Esophagus squamous epithelium (tissue), 5 donors: ENCODE results near the gene MN1. TPM values are rescaled to one million over a fixed set of nuclear protein-coding genes. Genes with fewer than 3 reads are reported as not detected.

Source experiments
- DNase-seq: peaks from one replicate; lab custom pipeline; 2025; lab: John Stamatoyannopoulos, UW
- H3K27ac ChIP-seq, 4 donors: fragments of 200-600 bp; sonication (generic); one replicate each; pipeline ENCODE4 v1.5.1; 2016 to 2019; ENCODE audit warnings: mild to moderate bottlenecking in 1 of 4
- H3K27me3 ChIP-seq, 4 donors: fragments of 200-600 bp; sonication (generic); 1 replicate in 3 of 4; 2 replicates in 1 of 4; pipeline versions ENCODE4 v1.5.1 to v1.6.0; 2017 to 2021; ENCODE audit warnings: antibody characterized with exemption in 1 of 4
- H3K36me3 ChIP-seq, 3 donors: fragments of 200-600 bp; sonication (generic); one replicate each; pipeline ENCODE4 v1.5.1; 2016 to 2019
- H3K4me1 ChIP-seq, 3 donors: fragments of 200-600 bp; sonication (generic); one replicate each; pipeline ENCODE4 v1.5.1; 2017 to 2019
- H3K4me3 ChIP-seq, 4 donors: fragments of 200-600 bp; sonication (generic); 1 replicate in 3 of 4; 2 replicates in 1 of 4; pipeline ENCODE4 v1.5.1; 2016 to 2019; ENCODE audit warnings: mild to moderate bottlenecking in 2 of 4, moderate library complexity in 1 of 4
- H3K9me3 ChIP-seq, 3 donors: fragments of 200-600 bp; sonication (generic); one replicate each; pipeline ENCODE4 v1.5.1; 2016 to 2019
- POLR2A ChIP-seq, 4 donors: fragments of 450-650 bp; IDR thresholded peaks; one replicate each; pipeline ENCODE4 v1.6.1; 2017; ENCODE audit warnings: antibody characterized with exemption in 4 of 4, mild to moderate bottlenecking in 4 of 4, moderate library complexity in 3 of 4
- WGBS, 2 donors: methylation state at CpG; one replicate each; pipeline ENCODE4 v1.1.5; 2018; 5-methylcytosine and 5-hydroxymethylcytosine counted together
- intact Hi-C: fragments of 100-400 bp; cut with DNase I; formaldehyde crosslinking; loops from one replicate; pipeline ENCODE4 v1.15.0; 2022
- total RNA-seq, 4 donors: library from RNA; depleted of rRNA; stranded (reverse); fragments of >200 nt; gene quantifications; one replicate each; pipeline ENCODE4 v1.1.0, GENCODE V29; 2016
- TF ChIP-seq, protein P1 (sequence below), 6 experiments: fragments of 450-650 bp in 4 of 6; fragments of 200-600 bp in 2 of 6; sonication (generic) in 2 of 6; IDR thresholded peaks; one replicate each; pipeline ENCODE4 v1.5.1; 2016 to 2019; ENCODE audit warnings: antibody characterized with exemption in 6 of 6, mild to moderate bottlenecking in 4 of 6, moderate library complexity in 4 of 6
- donor health status: DM: yes; HTN: yes; CAD: no.

MN1 gene
- total RNA-seq, 4 donors from 2014 or later, result 2.0 to 6.9 (median 3.1) TPM

DNA sequence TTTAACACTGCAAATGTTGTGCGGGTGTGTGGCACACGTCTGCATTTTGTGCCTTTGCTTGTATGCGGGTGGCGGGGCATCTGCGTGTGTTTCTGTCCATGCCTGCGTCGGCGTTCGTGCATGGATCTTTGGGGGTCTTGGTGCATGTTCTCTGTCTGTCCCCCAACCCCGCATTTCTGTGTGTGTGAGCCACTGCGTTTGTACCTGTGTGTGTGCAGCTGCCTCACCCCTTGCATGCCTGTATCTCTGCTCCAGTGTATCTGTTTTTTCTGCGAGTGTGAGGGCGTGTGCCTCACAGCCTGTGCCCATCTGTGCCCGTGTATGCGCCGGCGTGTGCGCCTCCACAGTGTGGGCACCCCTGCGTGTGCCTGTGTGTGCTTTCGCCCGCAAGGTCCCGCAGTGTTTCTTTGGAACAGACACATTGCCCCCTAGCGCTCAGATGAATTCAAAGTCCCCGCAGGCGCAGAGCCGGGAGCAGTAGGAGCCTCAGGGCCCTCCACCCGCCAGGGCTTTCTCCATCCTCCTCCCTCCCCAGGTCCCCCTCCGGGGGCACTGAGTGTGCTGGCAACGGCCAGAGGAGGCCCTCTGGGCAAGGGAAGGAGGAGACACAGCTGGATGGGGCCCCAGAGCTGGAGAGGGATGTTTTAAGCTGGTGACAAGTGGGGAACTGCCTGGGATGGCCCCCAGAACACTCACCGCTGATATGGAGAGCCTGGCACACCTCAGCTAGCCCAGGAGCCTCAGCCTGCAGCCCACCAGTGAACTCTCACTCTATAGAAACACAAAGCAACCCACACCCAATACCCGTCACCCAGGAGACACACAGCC lies 3.1 kb upstream of the MN1 start:
- no peak for DNase-seq
- no peaks in the 10 kb centered on the region for H3K36me3 ChIP-seq
- intact Hi-C loops, result loop anchor here (10.0 kb wide), 1 partner anchor 400 kb away; no protein-coding TSS in a partner anchor
- H3K4me3 ChIP-seq, result no peak overlapping the region
- peaks cover 14 to 45% (median 20%) of the 10 kb centered on the region in 3 donors for H3K4me1 ChIP-seq
- WGBS, 2 donors, result 35 to 43% methylated on average over 18 to 26 of the region's 31 CpGs
- no peaks in the 10 kb centered on the region for H3K9me3 ChIP-seq
- no peak for TF ChIP-seq POLR2A (IDR thresholded peaks at IDR 0.05)
- TF ChIP-seq, protein P1, sequence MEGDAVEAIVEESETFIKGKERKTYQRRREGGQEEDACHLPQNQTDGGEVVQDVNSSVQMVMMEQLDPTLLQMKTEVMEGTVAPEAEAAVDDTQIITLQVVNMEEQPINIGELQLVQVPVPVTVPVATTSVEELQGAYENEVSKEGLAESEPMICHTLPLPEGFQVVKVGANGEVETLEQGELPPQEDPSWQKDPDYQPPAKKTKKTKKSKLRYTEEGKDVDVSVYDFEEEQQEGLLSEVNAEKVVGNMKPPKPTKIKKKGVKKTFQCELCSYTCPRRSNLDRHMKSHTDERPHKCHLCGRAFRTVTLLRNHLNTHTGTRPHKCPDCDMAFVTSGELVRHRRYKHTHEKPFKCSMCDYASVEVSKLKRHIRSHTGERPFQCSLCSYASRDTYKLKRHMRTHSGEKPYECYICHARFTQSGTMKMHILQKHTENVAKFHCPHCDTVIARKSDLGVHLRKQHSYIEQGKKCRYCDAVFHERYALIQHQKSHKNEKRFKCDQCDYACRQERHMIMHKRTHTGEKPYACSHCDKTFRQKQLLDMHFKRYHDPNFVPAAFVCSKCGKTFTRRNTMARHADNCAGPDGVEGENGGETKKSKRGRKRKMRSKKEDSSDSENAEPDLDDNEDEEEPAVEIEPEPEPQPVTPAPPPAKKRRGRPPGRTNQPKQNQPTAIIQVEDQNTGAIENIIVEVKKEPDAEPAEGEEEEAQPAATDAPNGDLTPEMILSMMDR (IDR thresholded peaks at IDR 0.05), result peak in 5 of 6 experiments; percentile 45 to 74 (median 62)
- no peak overlapping the region for H3K27ac ChIP-seq
- peaks cover 0 to 14% (median 0%) of the 10 kb centered on the region in 4 donors for H3K27me3 ChIP-seq

DNA sequence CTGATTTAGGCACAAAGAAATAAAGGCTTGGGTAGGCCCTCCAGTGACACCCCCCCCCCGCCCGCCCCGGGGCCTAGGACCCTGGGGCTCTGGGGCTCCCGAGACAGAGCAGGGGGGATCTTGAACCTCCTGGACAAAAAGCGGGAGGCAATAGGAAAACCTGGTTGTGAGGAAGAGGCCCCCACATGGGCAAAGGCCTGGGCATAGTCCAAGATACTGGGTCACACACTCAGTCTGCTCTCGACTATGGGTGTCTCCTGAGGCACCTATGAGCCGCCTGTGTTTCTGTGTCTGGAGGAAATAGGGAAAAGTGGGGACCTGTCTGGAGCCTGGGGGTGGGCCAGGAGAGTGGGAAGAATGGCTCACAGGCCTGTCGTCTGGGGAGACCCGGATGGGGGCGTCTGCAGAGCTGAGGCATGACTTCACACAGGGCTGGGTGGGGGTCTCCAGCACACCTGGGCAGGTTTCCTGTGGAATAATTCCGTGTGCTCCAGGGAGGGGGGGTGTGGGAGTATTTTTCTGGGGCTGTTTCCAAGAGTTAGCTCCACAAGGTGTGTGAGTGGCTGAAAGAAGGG lies 2.4 kb upstream of the MN1 start:
- TF ChIP-seq POLR2A (IDR thresholded peaks at IDR 0.05), result no peak
- TF ChIP-seq, protein P1 (IDR thresholded peaks at IDR 0.05), result no peak
- no peaks in the 10 kb centered on the region for H3K9me3 ChIP-seq
- peaks cover 20 to 47% (median 22%) of the 10 kb centered on the region in 3 donors for H3K4me1 ChIP-seq
- peaks cover 0 to under 1% (median 0%) of the 10 kb centered on the region in 3 donors for H3K36me3 ChIP-seq
- WGBS, 2 donors, result 57 to 64% methylated on average over 7 to 9 of the region's 11 CpGs
- intact Hi-C loops, result loop anchor here (10.0 kb wide), 1 partner anchor 399 kb away; no protein-coding TSS in a partner anchor
- peaks cover 0 to 21% (median 0%) of the 10 kb centered on the region in 4 donors for H3K27me3 ChIP-seq
- H3K4me3 ChIP-seq, result no peak overlapping the region
- no peak overlapping the region for H3K27ac ChIP-seq
- no peak for DNase-seq

DNA sequence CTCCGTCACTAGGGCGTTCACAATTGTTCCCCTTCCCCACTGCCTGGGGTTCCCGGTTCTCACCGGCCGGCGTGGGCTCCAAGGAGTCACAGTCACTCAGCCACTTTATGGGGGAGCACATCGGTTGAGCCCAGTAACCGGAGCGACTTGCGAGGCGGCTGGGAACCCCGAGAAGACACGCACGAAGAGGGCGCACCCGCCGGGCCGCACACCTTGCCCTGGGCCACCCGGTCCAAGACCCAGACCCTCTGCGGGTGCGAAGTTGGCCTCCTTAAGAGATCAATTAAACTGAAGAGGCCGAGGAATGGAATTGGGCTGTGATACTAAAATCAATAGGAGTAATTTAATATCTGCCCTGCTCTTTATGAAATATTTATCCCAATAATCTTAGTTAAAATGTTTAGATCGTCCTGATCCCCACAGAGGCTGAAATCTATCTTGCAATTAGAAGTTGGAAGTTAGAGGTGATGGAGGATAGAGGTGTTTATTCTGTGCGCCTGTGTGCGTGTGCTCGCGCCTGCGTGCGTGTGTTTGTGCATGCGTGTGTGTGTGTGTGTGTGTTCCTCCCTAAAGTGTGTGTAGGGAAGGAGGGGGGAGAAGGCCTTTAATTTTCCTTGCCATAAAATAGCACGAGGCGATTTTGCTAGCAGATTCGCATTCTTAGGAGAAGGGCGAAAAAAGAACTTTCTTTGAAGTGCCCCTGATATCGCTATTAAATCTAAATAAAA lies 954 bp upstream of the MN1 start:
- peak overlapping the region; percentile 80 to 89 (median 88) for H3K27ac ChIP-seq
- 27 to 39% methylated on average over 22 to 25 of the region's 35 CpGs for WGBS, 2 donors
- DNase-seq, result no peak
- peaks cover 0 to 15% (median 0%) of the 10 kb centered on the region in 3 donors for H3K36me3 ChIP-seq
- peak overlapping the region; percentile 68 to 93 (median 84) for H3K4me3 ChIP-seq
- peaks cover 20 to 61% (median 22%) of the 10 kb centered on the region in 3 donors for H3K4me1 ChIP-seq
- intact Hi-C loops, result loop anchor here (10.0 kb wide), 1 partner anchor 398 kb away; no protein-coding TSS in a partner anchor
- H3K27me3 ChIP-seq, result peaks cover 0 to 21% (median 0%) of the 10 kb centered on the region in 4 donors
- TF ChIP-seq POLR2A (IDR thresholded peaks at IDR 0.05), result no peak
- TF ChIP-seq, protein P1 (IDR thresholded peaks at IDR 0.05), result no peak
- no peaks in the 10 kb centered on the region for H3K9me3 ChIP-seq

DNA sequence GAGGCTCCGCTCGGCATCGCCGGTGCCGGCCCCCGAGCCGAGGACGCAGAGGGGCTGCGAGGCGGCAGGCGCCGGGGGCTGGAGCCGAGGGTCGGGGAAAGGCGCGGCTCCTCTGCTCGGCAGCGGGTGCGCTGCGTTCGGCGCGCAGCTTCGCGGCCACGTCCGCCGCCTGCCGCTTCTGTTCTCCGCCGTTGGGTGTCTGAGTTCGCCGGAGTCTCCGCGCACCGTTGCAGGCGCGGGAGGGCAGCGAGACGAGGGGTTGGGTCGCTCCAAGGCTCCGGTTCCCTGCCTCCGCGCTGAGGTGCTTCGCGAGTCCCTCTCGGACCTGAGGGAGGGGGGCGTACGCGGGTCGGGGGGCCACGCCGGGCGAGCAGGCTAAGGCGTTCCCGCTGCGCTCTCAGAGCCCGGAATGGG lies 347 bp downstream of the MN1 start:
- H3K4me3 ChIP-seq, result peak overlapping the region; percentile 68 to 93 (median 84)
- H3K9me3 ChIP-seq, result no peaks in the 10 kb centered on the region
- H3K27me3 ChIP-seq, result peaks cover 0 to 21% (median 0%) of the 10 kb centered on the region in 4 donors
- peak overlapping the region; percentile 80 to 89 (median 88) for H3K27ac ChIP-seq
- TF ChIP-seq, protein P1 (IDR thresholded peaks at IDR 0.05), result peak in 2 of 6 experiments; percentile 15 to 29
- TF ChIP-seq POLR2A (IDR thresholded peaks at IDR 0.05), result peak in 1 of 4 donors; percentile 16
- peaks cover 0 to 28% (median 0%) of the 10 kb centered on the region in 3 donors for H3K36me3 ChIP-seq
- peaks cover 24 to 74% (median 26%) of the 10 kb centered on the region in 3 donors for H3K4me1 ChIP-seq
- no peak for DNase-seq
- no CpG with 5 or more reads among the region's 58 CpGs for WGBS, 2 donors
- intact Hi-C loops, result loop anchor here (10.0 kb wide), 1 partner anchor 396 kb away; no protein-coding TSS in a partner anchor
